ENCODE results near the gene FARSB.

DNA sequence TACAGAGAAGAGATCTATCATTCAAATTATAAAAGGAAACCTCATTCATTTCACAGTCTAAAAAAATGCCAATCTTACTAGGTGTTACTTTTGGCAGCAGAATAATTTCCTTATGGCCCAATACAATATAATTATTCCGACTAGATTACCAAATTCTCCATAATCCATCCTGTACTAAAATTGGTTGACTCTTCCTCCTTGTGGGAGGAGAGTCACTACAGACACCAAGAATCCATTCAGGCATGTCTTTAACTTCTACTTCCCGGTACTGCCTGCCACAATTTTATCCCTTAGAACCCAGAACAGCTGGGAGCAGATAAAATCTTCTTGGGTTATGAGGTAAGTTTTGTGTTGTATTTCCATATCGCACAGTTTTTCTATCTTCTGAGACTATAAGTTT, 9.9 kb downstream of the FARSB start:
- TF ChIP-seq, protein P1, sequence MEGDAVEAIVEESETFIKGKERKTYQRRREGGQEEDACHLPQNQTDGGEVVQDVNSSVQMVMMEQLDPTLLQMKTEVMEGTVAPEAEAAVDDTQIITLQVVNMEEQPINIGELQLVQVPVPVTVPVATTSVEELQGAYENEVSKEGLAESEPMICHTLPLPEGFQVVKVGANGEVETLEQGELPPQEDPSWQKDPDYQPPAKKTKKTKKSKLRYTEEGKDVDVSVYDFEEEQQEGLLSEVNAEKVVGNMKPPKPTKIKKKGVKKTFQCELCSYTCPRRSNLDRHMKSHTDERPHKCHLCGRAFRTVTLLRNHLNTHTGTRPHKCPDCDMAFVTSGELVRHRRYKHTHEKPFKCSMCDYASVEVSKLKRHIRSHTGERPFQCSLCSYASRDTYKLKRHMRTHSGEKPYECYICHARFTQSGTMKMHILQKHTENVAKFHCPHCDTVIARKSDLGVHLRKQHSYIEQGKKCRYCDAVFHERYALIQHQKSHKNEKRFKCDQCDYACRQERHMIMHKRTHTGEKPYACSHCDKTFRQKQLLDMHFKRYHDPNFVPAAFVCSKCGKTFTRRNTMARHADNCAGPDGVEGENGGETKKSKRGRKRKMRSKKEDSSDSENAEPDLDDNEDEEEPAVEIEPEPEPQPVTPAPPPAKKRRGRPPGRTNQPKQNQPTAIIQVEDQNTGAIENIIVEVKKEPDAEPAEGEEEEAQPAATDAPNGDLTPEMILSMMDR (IDR thresholded peaks at IDR 0.05), result no peak
- TF ChIP-seq POLR2A (IDR thresholded peaks at IDR 0.05), result no peak
